Hematopoietic multipotent progenitor cell treated with erythropoietin and hydrocortisone succinate and interleukin-3 and kit ligand, for 6 days (in vitro differentiated cells): ENCODE measurements around the gene THUMPD1.

Source experiments
- DNase-seq: peaks from one replicate; pipeline ENCODE4 v3.0.0-alpha.2; 2015

THUMPD1 gene

GRCh38 chr16:20689668-20690067, 52.0 kb downstream of the THUMPD1 start:
- DNase-seq = no peak

DNA sequence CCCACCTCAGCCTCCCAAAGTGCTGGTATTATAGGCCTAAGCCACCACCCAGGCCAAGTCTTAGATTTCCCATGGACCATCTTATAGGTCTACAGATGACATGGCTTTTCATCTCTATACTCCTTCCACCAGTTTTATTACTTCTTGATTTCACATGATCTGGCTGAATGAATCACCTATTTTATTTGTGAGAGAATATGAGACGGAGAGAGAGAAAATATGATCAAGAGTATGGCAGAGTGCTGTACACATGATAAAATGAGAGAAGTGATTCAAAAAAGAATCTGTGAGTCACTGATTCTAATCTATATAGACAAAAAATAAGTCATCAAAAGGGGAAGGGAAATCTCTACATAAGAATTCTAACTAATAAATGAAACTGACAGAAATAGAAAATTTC, 57.8 kb downstream of the THUMPD1 start:
- peak; percentile 32 for DNase-seq
